Adipocyte (in vitro differentiated cells): ENCODE measurements around the gene DNAJC10.
"Not testable (repeated sequence)": the region's sequence is repeated elsewhere in the genome, so short reads cannot be mapped to it uniquely, and the experiment has no call there.

Source experiments
- DNase-seq: peaks from one replicate; pipeline ENCODE4 v3.0.0-alpha.2; 2015; ENCODE audit warnings: low read depth
- H3K27me3 ChIP-seq: replicated peaks from 2 replicates; pipeline ENCODE4 v1.7.0; 2013; ENCODE audit warnings: mild to moderate bottlenecking, low read length, moderate library complexity; ENCODE audit not compliant: control insufficient read depth, insufficient read depth
- H3K36me3 ChIP-seq: 2 replicates; pipeline ENCODE4 v1.7.0; 2013; ENCODE audit warnings: low read length, mild to moderate bottlenecking, moderate library complexity; ENCODE audit not compliant: control insufficient read depth, insufficient read depth, severe bottlenecking
- H3K4me1 ChIP-seq: 2 replicates; pipeline ENCODE4 v1.7.0; 2013; ENCODE audit warnings: mild to moderate bottlenecking, low read length, moderate library complexity; ENCODE audit not compliant: control insufficient read depth, insufficient read depth
- H3K4me3 ChIP-seq: 2 replicates; pipeline ENCODE4 v1.7.0; 2013; ENCODE audit warnings: mild to moderate bottlenecking, low read length, moderate library complexity
- H3K9ac ChIP-seq: 2 replicates; pipeline ENCODE4 v1.7.0; 2013; ENCODE audit warnings: mild to moderate bottlenecking, low read length, moderate library complexity
- H3K9me3 ChIP-seq: 2 replicates; pipeline ENCODE4 v1.7.0; 2013; ENCODE audit warnings: mild to moderate bottlenecking, low read length, moderate library complexity; ENCODE audit not compliant: control insufficient read depth

DNAJC10 gene

DNA sequence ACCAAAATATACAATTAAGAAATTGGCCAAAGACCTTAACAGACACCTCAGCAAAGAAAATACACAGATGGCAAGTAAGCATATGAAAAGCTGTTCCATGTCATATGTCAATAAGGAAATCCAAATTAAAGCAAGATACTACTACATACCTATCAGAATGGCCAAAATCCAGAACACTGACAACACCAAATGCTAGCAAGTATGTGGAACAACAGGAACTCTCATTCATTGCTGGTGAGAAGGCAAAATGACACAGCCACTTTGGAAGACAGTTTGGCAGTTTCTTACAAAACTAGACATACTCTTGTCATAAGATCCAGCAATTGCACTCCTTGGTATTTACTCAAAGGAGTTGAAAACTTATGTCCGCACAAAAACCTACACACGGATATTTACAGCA, 20.3 kb upstream of the DNAJC10 start:
- Histone ChIP-seq H3K36me3 (no peaks in the 10 kb centered on the region), H3K9ac (no peak overlapping the region), H3K4me3 (no peak overlapping the region), H3K9me3 (no peaks in the 10 kb centered on the region), H3K27me3 (no peaks in the 10 kb centered on the region), H3K4me1 (no peaks in the 10 kb centered on the region)
- no peak for DNase-seq

GRCh38 chr2:182698671-182699070, 17.4 kb upstream of the DNAJC10 start:
- no peaks in the 10 kb centered on the region for H3K9me3 ChIP-seq
- DNase-seq: peak; percentile 9
- H3K36me3 ChIP-seq: no peaks in the 10 kb centered on the region
- H3K4me1 ChIP-seq: no peaks in the 10 kb centered on the region
- H3K4me3 ChIP-seq: no peak overlapping the region
- H3K27me3 ChIP-seq: no peaks in the 10 kb centered on the region
- no peak overlapping the region for H3K9ac ChIP-seq

DNA sequence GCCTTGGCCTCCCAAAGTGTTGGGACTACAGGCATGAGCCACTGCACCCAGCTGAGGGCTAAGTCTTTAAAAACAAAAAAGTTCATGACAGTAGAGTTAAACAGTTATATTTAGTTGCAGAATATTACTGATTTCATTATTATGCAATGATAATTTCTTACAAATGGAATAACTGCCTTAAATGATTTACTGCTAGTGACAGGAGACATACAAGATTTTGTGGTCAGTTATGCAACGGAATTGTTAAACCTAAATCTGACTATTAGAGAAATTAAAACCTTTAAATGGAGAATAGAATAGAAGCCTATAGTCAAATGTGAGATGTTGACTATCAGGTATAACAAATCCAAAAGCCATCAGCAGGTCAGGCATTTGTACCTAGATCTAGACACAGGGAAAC, 10.3 kb upstream of the DNAJC10 start:
- no peak overlapping the region for H3K9ac ChIP-seq
- no peaks in the 10 kb centered on the region for H3K36me3 ChIP-seq
- no peak for DNase-seq
- H3K4me3 ChIP-seq: no peak overlapping the region
- no peaks in the 10 kb centered on the region for H3K4me1 ChIP-seq
- no peaks in the 10 kb centered on the region for H3K27me3 ChIP-seq
- H3K9me3 ChIP-seq: no peaks in the 10 kb centered on the region

- no peak overlapping the region for H3K4me3 ChIP-seq
- no peaks in the 10 kb centered on the region for H3K36me3 ChIP-seq
- H3K4me1 ChIP-seq: no peaks in the 10 kb centered on the region
- DNase-seq: no peak
- H3K27me3 ChIP-seq: no peaks in the 10 kb centered on the region
- no peak overlapping the region for H3K9ac ChIP-seq
- no peaks in the 10 kb centered on the region for H3K9me3 ChIP-seq
Observed at GRCh38 chr2:182706751-182707150, 9.3 kb upstream of the DNAJC10 start.

DNA sequence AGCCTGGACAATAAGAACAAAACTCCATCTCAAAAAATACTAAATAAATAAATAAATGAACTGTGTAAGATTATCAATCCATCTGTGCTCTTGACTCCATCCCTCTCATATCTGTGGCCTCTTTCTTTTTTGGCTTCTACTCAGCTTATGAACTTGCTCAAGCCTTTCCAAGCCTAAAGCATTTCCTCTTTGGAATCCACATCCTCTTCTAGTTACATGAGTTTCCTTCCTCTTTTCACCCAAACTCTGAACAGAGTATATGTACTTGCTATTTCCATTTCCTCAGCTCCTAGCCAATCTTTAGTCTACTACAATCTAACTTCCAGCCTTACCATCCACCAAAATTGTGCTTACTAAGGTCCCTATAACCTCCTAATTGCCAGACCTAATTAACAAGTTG, 2.5 kb upstream of the DNAJC10 start:
- no peak for DNase-seq
- no peaks in the 10 kb centered on the region for H3K9me3 ChIP-seq
- no peaks in the 10 kb centered on the region for H3K36me3 ChIP-seq

GRCh38 chr2:182715121-182715891, 751 bp upstream of the DNAJC10 start:
- H3K27me3 ChIP-seq: no peaks in the 10 kb centered on the region
- H3K36me3 ChIP-seq: peaks cover 4% of the 10 kb centered on the region
- DNase-seq: peak; percentile 48
- peak overlapping the region; percentile 97 for H3K9ac ChIP-seq
- peak overlapping the region; percentile 100 for H3K4me3 ChIP-seq
- H3K9me3 ChIP-seq: no peaks in the 10 kb centered on the region
- H3K4me1 ChIP-seq: peaks cover 22% of the 10 kb centered on the region

More for the DNA sequence above, 2.5 kb upstream of the DNAJC10 start:
- Histone ChIP-seq H3K4me3 (no peak overlapping the region), H3K27me3 (no peaks in the 10 kb centered on the region), H3K9ac (no peak overlapping the region), H3K4me1 (peaks cover 22% of the 10 kb centered on the region)

DNA sequence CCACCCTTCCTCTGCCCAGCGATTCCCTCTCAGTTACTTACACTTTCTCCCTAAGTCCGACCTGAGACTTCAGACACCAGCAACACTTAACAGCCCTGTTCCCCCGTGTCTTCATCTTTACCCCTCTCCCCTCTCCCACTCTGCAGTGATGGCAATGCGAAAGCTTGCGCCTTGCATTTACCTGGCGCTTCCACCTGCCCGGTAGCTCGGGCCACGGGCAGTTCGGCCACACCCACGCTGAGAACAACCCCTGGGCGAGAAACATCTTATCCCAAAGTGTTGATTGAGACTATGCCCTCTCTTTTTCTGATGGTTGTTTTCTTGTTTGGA, 558 bp downstream of the DNAJC10 start:
- peak overlapping the region; percentile 97 for H3K9ac ChIP-seq
- DNase-seq: no peak

DNA sequence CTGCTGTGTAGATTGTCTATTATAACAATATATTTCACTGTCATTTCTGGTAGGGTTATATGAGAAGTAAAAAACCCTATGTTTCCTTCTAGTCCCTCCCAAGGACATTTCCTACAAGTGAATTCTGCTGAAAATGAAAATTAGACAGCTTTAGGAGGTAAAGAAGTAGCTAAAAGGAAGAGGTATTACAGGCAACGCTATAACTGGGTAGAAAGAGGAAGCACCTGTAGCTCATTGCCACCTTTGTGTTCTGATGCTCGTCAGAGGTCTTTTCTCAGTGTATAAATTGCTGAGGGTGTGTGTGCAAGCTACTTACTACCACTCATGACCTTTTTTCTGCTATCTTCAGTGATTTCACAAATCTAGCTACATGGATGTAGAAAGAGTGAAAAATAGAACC, 1.4 kb downstream of the DNAJC10 start:
- Histone ChIP-seq H3K9me3 (no peaks in the 10 kb centered on the region), H3K36me3 (peaks cover 22% of the 10 kb centered on the region), H3K9ac (peak overlapping the region; percentile 97), H3K4me1 (peaks cover 22% of the 10 kb centered on the region), H3K4me3 (peak overlapping the region; percentile 100), H3K27me3 (no peaks in the 10 kb centered on the region)
- DNase-seq: no peak

More for the DNA sequence above, 558 bp downstream of the DNAJC10 start:
- peak overlapping the region; percentile 100 for H3K4me3 ChIP-seq
- no peaks in the 10 kb centered on the region for H3K27me3 ChIP-seq
- H3K4me1 ChIP-seq: peaks cover 22% of the 10 kb centered on the region
- H3K36me3 ChIP-seq: peaks cover 17% of the 10 kb centered on the region
- no peaks in the 10 kb centered on the region for H3K9me3 ChIP-seq

GRCh38 chr2:182717816-182718215, 1.8 kb downstream of the DNAJC10 start:
- Histone ChIP-seq H3K27me3 (no peaks in the 10 kb centered on the region), H3K36me3 (peaks cover 22% of the 10 kb centered on the region), H3K4me3 (no peak overlapping the region), H3K9me3 (no peaks in the 10 kb centered on the region), H3K4me1 (peaks cover 22% of the 10 kb centered on the region), H3K9ac (peak overlapping the region; percentile 97)
- no peak for DNase-seq

DNA sequence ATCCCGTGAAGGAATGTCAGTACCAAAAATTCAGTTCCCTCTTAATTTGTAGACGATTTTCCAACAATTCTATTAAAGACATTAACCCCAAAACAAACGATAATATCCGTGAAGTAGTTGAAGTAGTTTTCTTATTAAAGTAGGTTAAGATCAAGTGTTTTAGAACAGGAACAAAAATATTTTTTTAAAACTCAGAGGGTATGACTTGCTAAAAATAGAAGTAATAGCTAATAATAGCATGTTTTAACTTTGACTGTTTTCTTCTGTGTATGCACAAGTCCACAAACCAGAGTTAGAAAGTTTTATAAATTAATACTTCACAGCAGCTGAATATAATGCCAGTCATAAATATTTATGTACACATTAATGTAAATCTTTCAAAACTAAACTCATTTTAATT, 2.4 kb downstream of the DNAJC10 start:
- Histone ChIP-seq H3K9me3 (no peaks in the 10 kb centered on the region), H3K36me3 (peaks cover 28% of the 10 kb centered on the region), H3K4me1 (peaks cover 22% of the 10 kb centered on the region), H3K27me3 (no peaks in the 10 kb centered on the region), H3K4me3 (no peak overlapping the region), H3K9ac (no peak overlapping the region)
- DNase-seq: no peak

DNA sequence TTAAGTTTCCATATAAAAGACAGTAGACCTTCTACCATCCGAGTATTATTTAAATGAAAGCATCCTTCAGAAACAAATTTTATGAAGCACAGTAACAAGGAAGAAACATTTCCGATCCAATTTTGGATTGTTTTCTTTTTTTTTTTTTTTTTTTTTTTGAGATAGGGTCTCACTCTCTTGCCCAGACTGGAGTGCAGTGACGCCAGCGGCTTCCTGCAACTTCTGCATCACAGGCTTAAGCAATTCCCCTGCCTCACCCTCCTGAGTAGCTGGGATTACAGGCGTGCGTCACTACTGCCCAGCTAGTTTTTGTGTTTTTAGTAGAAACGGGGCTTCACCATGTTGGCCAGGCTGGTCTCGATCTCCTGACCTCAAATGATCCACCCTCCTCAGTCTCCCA, 3.1 kb downstream of the DNAJC10 start:
- not testable (repeated sequence) for H3K27me3 ChIP-seq, DNase-seq, H3K4me3 ChIP-seq, H3K9ac ChIP-seq, H3K9me3 ChIP-seq
- peaks cover 35% of the 10 kb centered on the region for H3K36me3 ChIP-seq
- H3K4me1 ChIP-seq: peaks cover 22% of the 10 kb centered on the region

GRCh38 chr2:182724656-182725055, 8.6 kb downstream of the DNAJC10 start:
- no peak for DNase-seq
- peaks cover 74% of the 10 kb centered on the region for H3K36me3 ChIP-seq
- H3K9ac ChIP-seq: no peak overlapping the region
- H3K9me3 ChIP-seq: no peaks in the 10 kb centered on the region
- no peaks in the 10 kb centered on the region for H3K4me1 ChIP-seq
- H3K4me3 ChIP-seq: no peak overlapping the region
- H3K27me3 ChIP-seq: no peaks in the 10 kb centered on the region
